GM23338 (cell line): Measurements from ENCODE around the gene ZNF549. TPM values are rescaled to one million over a fixed set of nuclear protein-coding genes. Genes with fewer than 3 reads are reported as not detected.

Experiments used
- ATAC-seq: fragments of 200-7000 bp; cut with Tn5 transposase; 3 replicates; pipeline ENCODE4 v1.9.1; 2020
- DNase-seq: peaks from one replicate; pipeline ENCODE4 v3.0.0-alpha.2; 2015; ENCODE audit warnings: low spot score
- H2AFZ ChIP-seq: fragments of 200-600 bp; sonication (generic); 2 replicates; pipeline ENCODE4 v1.8.0; 2016; ENCODE audit warnings: antibody characterized with exemption, mild to moderate bottlenecking, moderate library complexity
- H3F3A ChIP-seq: fragments of 200-600 bp; sonication (generic); replicated peaks from 2 replicates; pipeline ENCODE4 v1.8.0; 2017; ENCODE audit warnings: antibody characterized with exemption, mixed run types, low read depth
- H3K27ac ChIP-seq: fragments of 200-600 bp; sonication (generic); 2 replicates; pipeline ENCODE4 v1.6.1; 2016; ENCODE audit warnings: low read depth
- H3K27me3 ChIP-seq: fragments of 200-600 bp; sonication (generic); 2 replicates; pipeline ENCODE4 v1.8.0; 2016; ENCODE audit warnings: mild to moderate bottlenecking, mixed run types, moderate library complexity; ENCODE audit not compliant: insufficient read depth
- H3K36me3 ChIP-seq: fragments of 200-600 bp; sonication (generic); 2 replicates; pipeline ENCODE4 v1.8.0; 2016; ENCODE audit warnings: mild to moderate bottlenecking; ENCODE audit not compliant: insufficient read depth
- H3K4me1 ChIP-seq: fragments of 200-600 bp; sonication (generic); 2 replicates; pipeline ENCODE4 v1.8.0; 2016; ENCODE audit warnings: mild to moderate bottlenecking, moderate library complexity; ENCODE audit not compliant: insufficient read depth
- H3K4me2 ChIP-seq: fragments of 200-600 bp; sonication (generic); 2 replicates; pipeline ENCODE4 v1.7.1; 2017; ENCODE audit warnings: mixed run types
- H3K4me3 ChIP-seq: fragments of 200-600 bp; sonication (generic); 2 replicates; pipeline ENCODE4 v1.6.1; 2016; ENCODE audit warnings: mixed run types
- H3K79me2 ChIP-seq: fragments of 200-600 bp; sonication (generic); replicated peaks from 2 replicates; pipeline ENCODE4 v1.8.0; 2017; ENCODE audit warnings: mild to moderate bottlenecking; ENCODE audit not compliant: insufficient read depth
- H3K9me2 ChIP-seq: fragments of 200-600 bp; sonication (generic); 2 replicates; pipeline ENCODE4 v1.8.0; 2017; ENCODE audit not compliant: insufficient read depth
- H4K20me1 ChIP-seq: fragments of 200-600 bp; sonication (generic); replicated peaks from 2 replicates; pipeline ENCODE4 v1.8.0; 2017; ENCODE audit warnings: mild to moderate bottlenecking; ENCODE audit not compliant: insufficient read depth
- H3K27ac Mint-ChIP-seq: 2 replicates; pipeline ENCODE4 v1.8.0; 2020; ENCODE audit warnings: inconsistent platforms, mild to moderate bottlenecking, moderate library complexity, mixed read lengths
- H3K27me3 Mint-ChIP-seq: 3 replicates; pipeline ENCODE4 v1.8.0; 2022; ENCODE audit warnings: low read depth, mild to moderate bottlenecking, moderate library complexity, mixed read lengths, inconsistent platforms; ENCODE audit not compliant: insufficient read depth, poor library complexity
- H3K36me3 Mint-ChIP-seq: 3 replicates; pipeline ENCODE4 v1.8.0; 2021; ENCODE audit warnings: low read depth, mild to moderate bottlenecking, inconsistent platforms, moderate library complexity, mixed read lengths
- H3K4me1 Mint-ChIP-seq: 3 replicates; pipeline ENCODE4 v1.8.0; 2020; ENCODE audit warnings: mild to moderate bottlenecking, inconsistent platforms, mixed read lengths
- H3K4me3 Mint-ChIP-seq: 3 replicates; pipeline ENCODE4 v1.8.0; 2021; ENCODE audit warnings: moderate library complexity, mild to moderate bottlenecking, inconsistent platforms, mixed read lengths
- H3K9me3 Mint-ChIP-seq: 3 replicates; pipeline ENCODE4 v1.8.0; 2020; ENCODE audit warnings: moderate library complexity, mild to moderate bottlenecking, inconsistent platforms, mixed read lengths
- CTCF ChIP-seq, 2 experiments: fragments of 200-600 bp in 1 of 2; sonication (generic) in 1 of 2; conservative IDR thresholded peaks; 2 replicates each; pipeline versions ENCODE4 v1.5.1 to v1.6.1; 2016 to 2017; ENCODE audit warnings: antibody characterized with exemption in 2 of 2, low read depth in 2 of 2, mild to moderate bottlenecking in 2 of 2, moderate library complexity in 1 of 2
- EZH2 ChIP-seq: fragments of 200-600 bp; sonication (generic); IDR thresholded peaks from one replicate; pipeline ENCODE4 v1.8.0; 2017; ENCODE audit warnings: antibody characterized with exemption, mild to moderate bottlenecking, low read depth; ENCODE audit not compliant: unreplicated experiment
- JUNB ChIP-seq: IDR thresholded peaks from one replicate; pipeline ENCODE4 v1.6.1; 2016; ENCODE audit warnings: antibody characterized with exemption; ENCODE audit not compliant: unreplicated experiment
- REST ChIP-seq: IDR thresholded peaks from one replicate; pipeline ENCODE4 v1.6.1; 2018; ENCODE audit warnings: antibody characterized with exemption; ENCODE audit not compliant: unreplicated experiment
- STAT1 ChIP-seq: IDR thresholded peaks from one replicate; pipeline ENCODE4 v1.6.1; 2016; ENCODE audit warnings: antibody characterized with exemption; ENCODE audit not compliant: unreplicated experiment
- ZNF114 ChIP-seq: fragments of 250-450 bp; sonication (Bioruptor Pico); IDR thresholded peaks from 2 replicates; pipeline ENCODE4 v1.5.0; 2020; ENCODE audit warnings: mild to moderate bottlenecking, moderate library complexity
- ZNF462 ChIP-seq: fragments of 250-450 bp; sonication (Bioruptor Pico); IDR thresholded peaks from 2 replicates; pipeline ENCODE4 v1.5.0; 2020; ENCODE audit warnings: mild to moderate bottlenecking, moderate library complexity
- polyA plus RNA-seq: library from polyadenylated mRNA; unstranded; fragments of >200 nt; fragmentation: Nextera tagmentation; extraction: Ambion mirVana; gene quantifications from 2 replicates; pipeline ENCODE4 v1.2.1, GENCODE V29; 2016
- total RNA-seq: library from RNA; depleted of rRNA; stranded (reverse); fragments of >200 nt; shearing (Covaris generic); gene quantifications from 2 replicates; pipeline ENCODE4 v1.2.3, GENCODE V29; 2014

ZNF549 gene
- total and polyA plus RNA-seq, 2 experiments from 2014 or later: 4.3 to 11.6 TPM

GRCh38 chr19:57511484-57511883 lies 15.7 kb upstream of the ZNF549 start (continued):
- TF ChIP-seq ZNF462 (CRISPR knock-in tag): no peak
- TF ChIP-seq STAT1: no peak
- TF ChIP-seq JUNB: no peak
- no peak for TF ChIP-seq CTCF (conservative IDR thresholded peaks at IDR 0.05; ENCODE audit: low read depth in 2 of 2)

GRCh38 chr19:57512845-57513244 lies 14.3 kb upstream of the ZNF549 start:
- Mint-ChIP-seq H3K27me3 (peaks cover 3% of the 10 kb centered on the region), H3K4me3 (no peak overlapping the region), H3K27ac (no peak overlapping the region), H3K36me3 (peaks cover 73% of the 10 kb centered on the region), H3K4me1 (no peaks in the 10 kb centered on the region), H3K9me3 (peaks cover 45% of the 10 kb centered on the region)
- Histone ChIP-seq H2AFZ (no peak overlapping the region), H3K4me2 (no peak overlapping the region), H3F3A (no peaks in the 10 kb centered on the region), H3K36me3 (no peaks in the 10 kb centered on the region), H4K20me1 (no peaks in the 10 kb centered on the region), H3K79me2 (no peaks in the 10 kb centered on the region), H3K27me3 (no peaks in the 10 kb centered on the region), H3K4me3 (no peak overlapping the region), H3K27ac (no peak overlapping the region), H3K9me2 (no peaks in the 10 kb centered on the region), H3K4me1 (no peaks in the 10 kb centered on the region)
- ATAC-seq (no peak), DNase-seq (peak; percentile 16)
- TF ChIP-seq REST (no peak), EZH2 (no peak), ZNF114 (CRISPR knock-in tag) (no peak)
